HUDEP-2 (cell line): ENCODE measurements around the gene NAV1.
A peak's percentile ranks its signal among the peaks of the same experiment; 100 is the strongest.

ENCODE experiments used
- DNase-seq, 76 experiments: peaks; one replicate each; lab custom pipeline; 2025; ENCODE audit not compliant: unreplicated experiment in 76 of 76; lab: John Stamatoyannopoulos, UW

The NAV1 gene

GRCh38 chr1:201502511-201502857 lies 36.4 kb upstream of the NAV1 start:
- DNase-seq: no peak

GRCh38 chr1:201503397-201504176 lies 35.3 kb upstream of the NAV1 start:
- no peak for DNase-seq

- DNase-seq: no peak
Measured at GRCh38 chr1:201504179-201504631, 34.7 kb upstream of the NAV1 start.

GRCh38 chr1:201504799-201505502 lies 34.0 kb upstream of the NAV1 start:
- no peak for DNase-seq

GRCh38 chr1:201505503-201505890 lies 33.4 kb upstream of the NAV1 start:
- DNase-seq: no peak

GRCh38 chr1:201506092-201506491 lies 32.8 kb upstream of the NAV1 start:
- no peak for DNase-seq

- DNase-seq: peak in 71 of 76 experiments; percentile 22 to 81 (median 61)
Measured at GRCh38 chr1:201506557-201507359, 32.2 kb upstream of the NAV1 start, which contains the start of gene CSRP1. CSRP1 (minus strand) TSS chr1:201507123; CDS start chr1:201496303, 10,820 bp downstream.

GRCh38 chr1:201507360-201507675 lies 31.6 kb upstream of the NAV1 start:
- no peak for DNase-seq

GRCh38 chr1:201508809-201509208 lies 30.1 kb upstream of the NAV1 start:
- DNase-seq: no peak

GRCh38 chr1:201509601-201510374 lies 29.1 kb upstream of the NAV1 start:
- DNase-seq: no peak

- no peak for DNase-seq
Measured at GRCh38 chr1:201510734-201511133, 28.2 kb upstream of the NAV1 start.

GRCh38 chr1:201511396-201511940 lies 27.5 kb upstream of the NAV1 start:
- DNase-seq: no peak

- DNase-seq: peak in 1 of 76 experiments; percentile 12
Measured at GRCh38 chr1:201511941-201512539, 26.9 kb upstream of the NAV1 start.

- no peak for DNase-seq
Measured at GRCh38 chr1:201513498-201514243, 25.3 kb upstream of the NAV1 start.

GRCh38 chr1:201514466-201514865 lies 24.5 kb upstream of the NAV1 start:
- peak in 10 of 76 experiments; percentile 5 to 29 (median 17) for DNase-seq

GRCh38 chr1:201515062-201515750 lies 23.7 kb upstream of the NAV1 start:
- DNase-seq: peak in 40 of 76 experiments; percentile 6 to 74 (median 22)

GRCh38 chr1:201515895-201516294 lies 23.0 kb upstream of the NAV1 start:
- DNase-seq: peak in 26 of 76 experiments; percentile 7 to 67 (median 24)

- DNase-seq: no peak
Measured at GRCh38 chr1:201516511-201517127, 22.3 kb upstream of the NAV1 start.
